Heart left ventricle (tissue), 13 donors: ENCODE results near the gene SLC6A20.

ENCODE experiments used
- CTCF ChIP-seq, 12 donors: fragments of 200-600 bp; sonication (generic) in 4 of 12; IDR thresholded peaks; one replicate each; pipeline versions ENCODE4 v1.5.0 to v1.8.0; 2018 to 2022; ENCODE audit warnings: antibody characterized with exemption in 12 of 12, mild to moderate bottlenecking in 5 of 12
- POLR2A ChIP-seq, 2 donors: fragments of 450-650 bp; IDR thresholded peaks; one replicate each; pipeline ENCODE4 v1.6.1; 2017; ENCODE audit warnings: antibody characterized with exemption in 2 of 2, mild to moderate bottlenecking in 2 of 2, moderate library complexity in 2 of 2
- donor health status: ischemic (EF 13 %, LVEDD 7.1; RV severe dilation, severe dysfunction).
- donor health status: DM: no; HTN: yes; CAD: no.
- donor health status: DM: no; HTN: no; CAD: no.
- donor health status: ischemic (EF 25% LVEDD 6.9; RV normal size, moderate dysfunction).
- donor health status: ischemic (EF 25% LVEDD 5.7; RV mildly dilated, moderate dysfunction).
- donor health status: ischemic (EF 35%, LVEDD 5.7; RV mildly dilated, moderate dysfunction).
- donor health status: nonischemic (EF 11% LVEDD 7.7; RV severe dilation, severe dysfunction).
- donor health status: DM: yes; HTN: yes; CAD: no.
- donor health status: PGD.
- donor health status: ischemic (EF 29% LVEDD 5.4; RV normal size, mild dysfunction).
- donor health status: nonischemic (EF 23%, LVEDD 6.1; RV moderate dilation, normal function).

- TF ChIP-seq CTCF (IDR thresholded peaks at IDR 0.05) (no peak), POLR2A (IDR thresholded peaks at IDR 0.05) (no peak)
Measured at GRCh38 chr3:45790596-45790995, 5.7 kb downstream of the SLC6A20 start.
